HG03342 (cell line): ENCODE results near the gene GRK5.

Source experiments
- ATAC-seq: cut with Tn5 transposase; IDR thresholded peaks from one replicate; pipeline ENCODE4 v1.9.1; 2021; ENCODE audit warnings: mild to moderate bottlenecking, moderate library complexity; ENCODE audit not compliant: unreplicated experiment

The GRK5 gene

DNA sequence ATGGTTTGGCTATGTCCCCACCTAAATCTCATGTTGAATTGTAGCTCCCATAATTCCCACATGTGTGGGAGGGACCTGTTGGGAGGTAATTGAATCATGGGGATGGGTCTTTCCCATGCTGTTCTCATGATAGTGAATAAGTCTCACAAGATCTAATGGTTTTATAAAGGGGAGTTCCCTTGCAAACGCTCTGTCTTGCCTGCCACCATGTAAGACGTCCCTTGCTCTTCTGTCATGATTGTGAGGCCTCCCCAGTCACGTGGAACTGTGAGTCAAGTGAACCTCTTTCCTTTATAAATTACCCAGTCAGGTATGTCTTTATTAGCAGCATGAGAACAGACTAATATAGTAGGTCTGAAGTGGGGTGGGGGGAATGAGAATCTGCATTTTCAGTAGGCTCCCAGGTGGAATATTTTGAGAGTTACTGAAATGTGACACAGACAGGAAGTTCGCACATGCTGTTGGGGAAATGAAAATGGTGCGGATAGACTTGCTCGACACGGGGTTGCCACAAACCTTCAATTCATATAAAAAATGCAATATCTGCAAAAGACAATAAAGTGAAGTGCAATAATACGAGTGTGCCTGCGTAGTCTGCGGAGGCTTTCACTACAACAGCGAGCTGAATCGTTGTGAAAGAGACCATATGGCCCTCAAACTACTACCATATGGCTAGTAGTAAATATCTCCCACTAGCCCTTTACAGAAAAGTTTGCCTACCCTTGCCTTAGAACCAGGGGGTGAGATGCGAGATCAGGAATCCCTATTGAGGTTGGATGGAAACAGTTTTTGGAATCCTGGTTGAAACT is 166.1 kb downstream of the GRK5 start:
- ATAC-seq: no peak

DNA sequence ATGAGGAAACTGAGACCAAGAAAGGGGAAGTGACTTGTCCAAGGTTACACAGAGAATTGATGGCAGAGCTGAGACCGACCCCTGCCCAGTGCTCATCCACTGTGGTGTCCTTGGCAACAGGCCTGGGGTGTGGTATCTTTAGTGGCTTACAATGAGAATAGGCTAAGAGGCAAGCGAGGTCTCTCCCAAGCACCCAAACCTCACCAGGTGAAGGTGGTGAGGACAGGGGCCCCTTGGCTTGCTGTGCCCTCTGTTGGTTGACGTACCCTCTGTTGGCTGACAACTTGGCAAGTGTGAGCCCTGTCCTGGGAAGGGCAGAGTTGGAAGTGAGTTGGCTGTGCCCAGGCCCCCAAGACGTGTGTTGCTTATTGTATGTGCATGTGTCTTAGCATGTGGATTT is 166.9 kb downstream of the GRK5 start:
- ATAC-seq: no peak

DNA sequence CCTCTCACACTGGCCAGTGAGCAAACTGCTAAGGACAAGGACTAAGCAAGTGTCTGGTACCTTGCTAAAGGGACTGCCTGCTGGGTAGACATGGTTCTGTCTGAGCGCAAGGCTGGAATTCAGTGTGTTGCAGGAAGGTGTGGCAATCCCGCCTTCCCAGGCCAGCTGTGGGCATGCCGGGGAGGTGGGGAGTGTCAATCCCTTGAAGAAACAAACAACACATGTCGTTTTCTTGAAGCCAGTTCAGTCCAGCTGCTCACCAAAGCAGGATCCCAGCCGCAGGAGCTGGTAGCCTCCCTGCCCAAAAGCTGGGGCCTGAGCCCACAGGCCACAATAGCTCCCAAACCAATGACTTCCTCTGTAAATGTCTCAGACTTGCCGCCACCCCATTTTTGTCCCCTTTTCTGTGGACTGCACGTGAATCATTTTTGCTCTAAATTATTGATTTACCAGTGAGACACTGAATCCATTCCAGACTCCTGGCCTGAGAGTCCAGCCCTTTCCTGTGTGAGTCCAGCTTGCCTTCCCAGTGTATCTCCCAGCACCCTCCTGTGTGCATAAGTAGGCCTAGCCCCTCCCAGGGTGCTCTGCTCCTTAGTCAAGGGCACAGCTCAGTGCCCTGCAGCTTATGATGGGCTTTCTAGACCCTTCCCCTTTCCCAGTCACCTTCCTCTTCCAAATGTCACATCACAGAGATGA is 168.4 kb downstream of the GRK5 start:
- ATAC-seq: no peak

DNA sequence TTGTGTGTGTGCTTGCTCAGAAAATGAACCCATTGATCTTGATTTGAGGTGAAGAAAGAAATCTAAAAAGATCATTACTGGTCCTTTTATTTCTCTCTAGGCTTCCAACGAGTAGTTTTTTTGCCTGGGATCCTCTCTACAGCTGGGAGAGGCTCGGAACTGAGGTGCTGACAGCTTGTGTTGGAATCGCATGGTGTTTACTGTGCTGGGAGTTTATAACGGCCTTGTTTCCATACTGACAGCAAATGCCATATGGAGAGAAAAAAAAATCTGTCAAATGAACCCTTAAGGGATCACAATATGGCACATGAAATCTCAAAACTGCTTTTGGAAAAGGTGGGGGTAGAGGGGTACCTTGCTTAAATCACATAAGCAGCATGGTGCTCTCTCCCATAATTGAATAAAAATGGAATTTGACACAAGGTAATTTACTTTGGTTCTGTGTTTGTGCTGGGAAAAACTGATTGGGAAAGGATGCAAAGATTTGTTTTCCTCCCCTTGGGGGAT is 170.1 kb downstream of the GRK5 start:
- no peak for ATAC-seq

- no peak for ATAC-seq
Observed at GRCh38 chr10:119377958-119378736, 170.8 kb downstream of the GRK5 start.

GRCh38 chr10:119378737-119379067 is 171.3 kb downstream of the GRK5 start:
- no peak for ATAC-seq

DNA sequence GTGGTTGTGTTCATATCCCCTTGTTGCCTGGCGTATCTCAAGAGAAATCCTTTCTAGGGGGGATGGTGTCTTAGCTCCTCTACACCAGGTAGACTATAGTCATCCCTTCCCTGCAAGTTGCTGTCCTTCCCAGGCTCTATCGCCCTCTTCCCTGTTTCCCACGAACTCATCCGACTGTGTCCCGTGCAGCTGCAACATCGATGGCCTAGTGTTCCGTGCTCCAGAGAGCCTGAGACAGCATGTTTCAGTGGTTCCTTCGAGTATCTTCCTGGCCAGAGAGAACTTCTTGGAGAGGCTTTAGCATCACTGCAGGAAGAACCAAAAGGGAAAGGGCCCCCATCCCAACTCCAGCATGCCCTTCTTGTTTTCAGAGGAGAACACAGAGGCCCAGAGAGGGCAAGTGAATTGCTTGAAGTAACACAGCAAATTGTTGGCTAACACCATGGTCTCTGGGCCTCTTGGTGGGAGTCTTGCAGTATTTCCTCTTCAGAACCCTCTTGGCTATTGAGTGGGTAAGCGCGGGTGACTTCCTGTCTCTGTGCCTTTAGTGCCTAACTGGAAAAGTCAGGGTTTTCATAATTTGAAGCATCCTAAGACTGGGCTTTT is 172.2 kb downstream of the GRK5 start:
- ATAC-seq: no peak

DNA sequence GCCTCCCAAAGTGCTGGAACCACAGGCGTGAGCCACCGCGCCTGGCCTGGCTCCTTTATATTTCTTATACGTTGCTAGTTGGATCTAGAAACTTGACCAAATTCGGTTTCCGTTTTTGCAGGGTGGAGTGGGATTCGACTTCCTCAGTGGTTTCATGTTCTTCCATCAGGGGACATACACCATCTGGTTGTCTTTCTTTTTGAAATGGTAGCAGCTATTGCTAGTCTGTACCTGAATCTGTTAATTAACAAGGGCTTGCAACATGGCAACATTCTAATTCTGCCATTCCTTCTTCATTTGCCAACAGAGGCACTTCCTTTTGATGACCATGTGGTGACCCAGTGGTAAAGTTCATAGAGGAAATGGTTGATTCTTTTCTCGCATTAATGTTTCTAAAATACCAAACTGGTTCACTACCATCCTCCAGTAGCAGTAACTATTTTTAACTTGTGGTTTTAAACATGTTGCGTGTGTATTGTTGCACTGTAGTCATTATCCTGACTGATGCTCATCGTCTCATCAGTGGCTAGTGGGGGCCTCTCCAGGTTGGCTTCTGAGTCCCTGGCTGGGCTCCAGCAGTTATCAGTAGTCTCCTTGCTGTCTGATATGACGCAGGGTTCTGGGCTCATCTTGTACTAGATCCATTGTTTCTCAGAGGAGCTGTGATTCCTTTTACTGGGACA is 175.9 kb downstream of the GRK5 start:
- no peak for ATAC-seq

- ATAC-seq: no peak
Observed at GRCh38 chr10:119384127-119384526, 176.8 kb downstream of the GRK5 start.

- no peak for ATAC-seq
Observed at GRCh38 chr10:119386666-119387065, 179.3 kb downstream of the GRK5 start.

- no peak for ATAC-seq
Observed at GRCh38 chr10:119388849-119389345, 181.5 kb downstream of the GRK5 start.

GRCh38 chr10:119391440-119392251 is 184.3 kb downstream of the GRK5 start:
- no peak for ATAC-seq

DNA sequence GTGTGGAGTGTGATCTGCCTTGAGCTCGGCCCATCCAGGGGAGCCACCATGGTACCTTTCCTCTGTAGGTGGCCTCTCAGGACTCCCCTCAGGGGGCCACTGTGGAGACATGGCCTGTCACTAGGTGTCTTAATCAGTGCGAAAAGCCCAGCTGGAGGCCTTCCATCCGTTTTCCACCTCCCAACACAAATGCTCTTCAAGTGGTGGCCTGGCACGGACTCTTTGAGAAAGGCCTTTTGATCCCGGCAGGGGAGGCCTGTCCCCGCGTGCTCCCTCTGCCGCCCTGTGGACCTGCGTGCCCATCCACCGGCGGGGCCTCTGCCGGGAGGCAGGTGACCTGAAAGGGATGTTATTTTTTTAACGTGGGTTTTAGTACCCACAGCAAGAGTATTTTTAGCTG is 185.6 kb downstream of the GRK5 start:
- no peak for ATAC-seq

DNA sequence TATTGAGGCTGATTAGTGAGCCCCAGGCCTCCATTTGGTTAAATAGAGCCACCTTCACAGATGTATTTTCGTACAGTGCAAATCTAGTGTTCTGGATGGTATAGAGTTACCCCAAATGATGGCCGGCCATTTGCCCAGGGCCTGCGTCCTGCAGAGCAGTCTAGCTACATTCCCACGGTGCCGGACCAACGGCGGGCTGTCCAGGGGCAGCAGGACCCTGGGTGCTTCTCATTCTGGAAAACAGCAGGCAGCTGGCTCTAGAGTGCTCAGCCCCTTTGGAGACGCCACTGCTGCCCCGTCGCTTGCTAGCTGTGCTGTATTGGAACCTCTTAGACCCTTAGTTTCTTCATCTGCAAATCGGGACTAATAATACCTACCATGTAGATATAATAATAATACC is 186.1 kb downstream of the GRK5 start:
- ATAC-seq: no peak

DNA sequence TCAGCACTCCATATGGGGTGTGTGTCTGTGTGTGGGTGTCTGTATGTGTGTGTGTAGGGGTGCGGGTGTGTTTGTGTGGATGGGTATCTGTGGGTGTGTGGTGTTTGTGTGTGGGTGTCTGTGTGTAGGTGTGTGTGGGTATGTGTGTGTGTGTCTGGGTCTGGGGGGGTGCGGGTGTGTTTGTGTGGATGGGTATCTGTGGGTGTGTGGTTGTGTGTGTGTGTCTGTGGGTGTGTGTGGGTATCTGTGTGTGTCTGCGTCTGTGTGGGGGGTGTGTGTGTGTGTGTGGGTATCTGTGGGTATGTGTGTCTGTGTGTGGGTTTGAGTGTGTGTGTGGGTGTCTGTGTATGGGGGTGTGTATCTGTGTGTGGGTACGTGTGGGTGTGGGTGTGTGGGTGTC is 186.5 kb downstream of the GRK5 start:
- no peak for ATAC-seq

- no peak for ATAC-seq
Observed at GRCh38 chr10:119394657-119395279, 187.4 kb downstream of the GRK5 start.

DNA sequence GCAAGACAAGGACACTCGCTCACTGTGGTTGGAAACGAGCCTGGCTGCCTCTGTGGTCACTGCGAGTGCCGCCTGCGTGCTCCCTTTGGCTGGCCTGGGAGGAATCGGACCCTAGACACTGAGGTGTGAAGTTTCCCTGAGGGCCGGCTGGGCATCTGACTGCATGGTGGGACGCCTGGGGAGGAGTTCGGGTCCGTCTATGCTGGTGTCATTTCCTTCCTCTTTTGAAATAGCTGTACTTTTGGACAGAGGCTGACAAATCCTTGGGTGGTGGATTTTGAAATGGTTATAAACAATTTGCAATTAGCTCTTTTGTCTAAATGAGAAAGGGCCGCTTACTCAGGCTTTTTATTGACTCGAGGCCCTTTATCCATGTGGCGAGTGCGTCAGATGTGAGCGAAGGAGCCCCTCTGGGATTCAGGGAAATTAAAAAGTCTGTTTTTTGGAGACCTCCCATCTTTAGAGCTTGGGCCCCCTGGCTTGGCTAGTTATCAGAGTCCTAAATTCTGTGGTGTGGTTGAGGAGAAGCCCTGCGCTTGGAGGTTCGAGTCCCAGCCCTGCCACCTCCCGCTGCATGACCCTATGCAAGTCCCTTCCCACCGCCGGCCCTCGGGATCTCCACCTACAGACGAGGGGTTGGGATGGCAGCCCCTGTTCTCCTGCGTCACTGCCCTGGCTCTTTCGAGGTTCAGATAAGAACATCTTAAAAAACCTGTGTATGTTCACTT is 188.1 kb downstream of the GRK5 start:
- ATAC-seq: no peak

- no peak for ATAC-seq
Observed at GRCh38 chr10:119396008-119396708, 188.8 kb downstream of the GRK5 start.
